H1 (cell line): ENCODE data around the gene PCNX4. TPM values are rescaled to one million over a fixed set of nuclear protein-coding genes. Genes with fewer than 3 reads are reported as not detected.

Experiments
- ZNF274 ChIP-seq: IDR thresholded peaks from 2 replicates; pipeline ENCODE4 v1.7.0; 2012; ENCODE audit warnings: low read length, borderline replicate concordance; ENCODE audit errors: extremely low read depth
- polyA plus RNA-seq, 7 experiments: library from polyadenylated mRNA; depleted of rRNA in 3 of 7; stranded (reverse) in 5 of 7; unstranded in 2 of 7; fragments of >200 nt in 5 of 7; fragments of 200-250 nt in 2 of 7; gene quantifications; 1 replicate in 5 of 7; 2 replicates in 1 of 7; 4 replicates in 1 of 7; pipeline versions ENCODE4 v1.2.1 to v1.2.3, GENCODE V29; 2011 to 2013; ENCODE audit warnings: missing spikeins in 2 of 7, mixed read lengths in 2 of 7
- total RNA-seq: library from RNA; stranded (reverse); fragmentation: NEBNext Ultra II Directional; extraction: Animal tissue kit (Norgen Biotek cat#: 25700); gene quantifications from 2 replicates; pipeline ENCODE4 v1.2.1, GENCODE V29; 2021

The PCNX4 gene
- total and polyA plus RNA-seq, 2 of the 8 experiments (the other 6 are each of a cell fraction or from before 2014, with no cell fraction given): 28.4 to 35.5 TPM

DNA sequence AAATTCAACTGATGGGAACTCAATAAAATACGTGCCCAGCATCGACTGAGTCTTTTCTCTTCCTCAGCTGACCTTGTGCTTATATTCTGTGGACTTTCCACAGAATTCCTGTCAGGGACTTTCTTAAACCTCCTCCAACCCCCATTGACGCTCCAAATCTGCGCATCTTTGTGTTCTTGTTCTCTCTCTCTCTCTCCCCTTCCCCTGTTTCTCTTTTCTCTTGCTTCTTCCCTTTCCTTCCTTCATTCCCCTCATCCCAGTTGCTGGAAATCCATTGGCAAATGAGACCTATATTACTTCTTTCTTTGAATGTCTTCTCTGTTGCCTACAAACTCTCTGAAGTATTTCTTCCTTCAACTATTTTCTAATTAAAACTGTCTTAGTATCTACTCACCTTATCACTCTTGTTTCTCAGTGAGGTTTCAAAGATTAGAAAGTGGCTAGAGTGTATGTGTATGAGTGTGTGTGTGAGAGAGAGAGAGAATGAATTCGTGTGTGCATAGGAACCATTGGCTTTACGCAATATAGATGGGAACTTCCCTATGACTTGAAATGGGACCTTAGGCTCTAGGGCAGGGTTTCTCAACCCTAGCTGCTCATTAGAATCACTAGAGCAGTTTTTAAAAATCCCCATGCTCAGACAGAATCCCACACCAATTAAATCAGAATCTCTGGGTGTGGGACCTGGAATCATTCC, 115.3 kb downstream of the PCNX4 start (continued):
- no peak for TF ChIP-seq ZNF274
